Measurements from ENCODE around the gene TBKBP1.

Gene TBKBP1

GRCh38 chr17:47698749-47699535 is 5.0 kb downstream of the TBKBP1 start:
- DNase-seq (ENCODE audit: low read depth in 2 of 2): peak; percentile 61 to 68

GRCh38 chr17:47699536-47699840 is 5.5 kb downstream of the TBKBP1 start:
- no peak for DNase-seq (ENCODE audit: low read depth in 2 of 2)

GRCh38 chr17:47700471-47701449 is 6.8 kb downstream of the TBKBP1 start:
- no peak for DNase-seq (ENCODE audit: low read depth in 2 of 2)

- DNase-seq (ENCODE audit: low read depth in 2 of 2): no peak
Observed at GRCh38 chr17:47701608-47702007, 7.6 kb downstream of the TBKBP1 start.

GRCh38 chr17:47702391-47702995 is 8.5 kb downstream of the TBKBP1 start:
- DNase-seq (ENCODE audit: low read depth in 2 of 2): no peak

- peak; percentile 68 to 69 for DNase-seq (ENCODE audit: low read depth in 2 of 2)
Observed at GRCh38 chr17:47703191-47703591, 9.2 kb downstream of the TBKBP1 start.

GRCh38 chr17:47703671-47704070 is 9.7 kb downstream of the TBKBP1 start:
- DNase-seq (ENCODE audit: low read depth in 2 of 2): no peak

- DNase-seq (ENCODE audit: low read depth in 2 of 2): no peak
Observed at GRCh38 chr17:47704116-47704515, 10.2 kb downstream of the TBKBP1 start.

GRCh38 chr17:47704736-47705135 is 10.8 kb downstream of the TBKBP1 start:
- no peak for DNase-seq (ENCODE audit: low read depth in 2 of 2)

- DNase-seq (ENCODE audit: low read depth in 2 of 2): no peak
Observed at GRCh38 chr17:47705536-47706530, 11.9 kb downstream of the TBKBP1 start.

GRCh38 chr17:47707056-47707804 is 13.3 kb downstream of the TBKBP1 start:
- DNase-seq (ENCODE audit: low read depth in 2 of 2): no peak

- no peak for DNase-seq (ENCODE audit: low read depth in 2 of 2)
Observed at GRCh38 chr17:47707884-47708283, 13.9 kb downstream of the TBKBP1 start.

- no peak for DNase-seq (ENCODE audit: low read depth in 2 of 2)
Observed at GRCh38 chr17:47708312-47708863, 14.4 kb downstream of the TBKBP1 start.

GRCh38 chr17:47708864-47709541 is 15.0 kb downstream of the TBKBP1 start:
- DNase-seq (ENCODE audit: low read depth in 2 of 2): no peak

GRCh38 chr17:47709594-47709993 is 15.6 kb downstream of the TBKBP1 start:
- DNase-seq (ENCODE audit: low read depth in 2 of 2): no peak

GRCh38 chr17:47711366-47712099 is 17.6 kb downstream of the TBKBP1 start:
- no peak for DNase-seq (ENCODE audit: low read depth in 2 of 2)

- DNase-seq (ENCODE audit: low read depth in 2 of 2): no peak
Observed at GRCh38 chr17:47712330-47713023, 18.5 kb downstream of the TBKBP1 start.

GRCh38 chr17:47713980-47714700 is 20.2 kb downstream of the TBKBP1 start:
- DNase-seq (ENCODE audit: low read depth in 2 of 2): no peak
